HEK293 (cell line): Measurements from ENCODE around the gene MSI2.

Experiments
- CTCF ChIA-PET: fragments of 350-600 bp; formaldehyde crosslinking; extraction: SDS; loops from one replicate; lab custom pipeline; 2021; ENCODE audit warnings: antibody characterized with exemption; lab: Yijun Ruan, JAX
- POLR2A ChIA-PET: fragments of 300-600 bp; formaldehyde crosslinking; extraction: SDS; loops from one replicate; lab custom pipeline; 2020; ENCODE audit warnings: antibody characterized with exemption, inconsistent platforms; lab: Yijun Ruan, JAX
- H3K27ac ChIP-seq: fragments of 200-500 bp; sonication (Bioruptor generic); 2 replicates; pipeline ENCODE4 v1.5.1; 2014; ENCODE audit warnings: low read depth, low read length, control low read depth, inconsistent platforms; ENCODE audit errors: extremely low read depth
- H3K36me3 ChIP-seq, 2 experiments: fragments of 200-500 bp in 1 of 2; sonication (Bioruptor generic) in 1 of 2; 1 replicate in 1 of 2; 2 replicates in 1 of 2; pipeline ENCODE4 v1.5.1; 2014 to 2017; ENCODE audit warnings: inconsistent platforms in 2 of 2, low read length in 2 of 2; ENCODE audit not compliant: control insufficient read depth in 2 of 2, insufficient read depth in 1 of 2
- H3K4me1 ChIP-seq: fragments of 200-500 bp; sonication (Bioruptor generic); 2 replicates; pipeline ENCODE4 v1.5.1; 2014; ENCODE audit warnings: mild to moderate bottlenecking, low read length, inconsistent platforms; ENCODE audit not compliant: control insufficient read depth, insufficient read depth
- H3K4me3 ChIP-seq: 2 replicates; pipeline ENCODE4 v1.5.1; 2011; ENCODE audit warnings: low read depth, mild to moderate bottlenecking, control low read depth, low read length, moderate library complexity
- H3K9me3 ChIP-seq: fragments of 200-500 bp; sonication (Bioruptor generic); 2 replicates; pipeline ENCODE4 v1.5.1; 2014; ENCODE audit warnings: low read depth, low read length, inconsistent platforms; ENCODE audit not compliant: control insufficient read depth, insufficient read depth
- GLIS1 ChIP-seq: fragments of 450-650 bp; formaldehyde crosslinking; IDR thresholded peaks from 2 replicates; pipeline ENCODE4 v1.5.1; 2016; ENCODE audit warnings: missing biosample characterization, missing genetic modification characterization
- YY2 ChIP-seq: fragments of 450-650 bp; formaldehyde crosslinking; IDR thresholded peaks from 2 replicates; pipeline ENCODE4 v1.5.1; 2016; ENCODE audit warnings: missing biosample characterization, missing genetic modification characterization
- ZNF112 ChIP-seq: fragments of 450-650 bp; formaldehyde crosslinking; IDR thresholded peaks from 2 replicates; pipeline ENCODE4 v1.5.0; 2017; ENCODE audit warnings: missing biosample characterization, missing genetic modification characterization
- ZNF138 ChIP-seq: fragments of 450-650 bp; formaldehyde crosslinking; IDR thresholded peaks from 2 replicates; pipeline ENCODE4 v1.5.1; 2016; ENCODE audit warnings: missing biosample characterization, missing genetic modification characterization, borderline replicate concordance
- ZNF266 ChIP-seq: fragments of 450-650 bp; formaldehyde crosslinking; IDR thresholded peaks from 2 replicates; pipeline ENCODE4 v1.5.1; 2016; ENCODE audit warnings: missing biosample characterization, missing genetic modification characterization, low read depth
- ZNF341 ChIP-seq: fragments of 450-650 bp; formaldehyde crosslinking; IDR thresholded peaks from 2 replicates; pipeline ENCODE4; 2016; ENCODE audit warnings: low read depth, missing biosample characterization, missing genetic modification characterization
- ZNF529 ChIP-seq: fragments of 450-650 bp; formaldehyde crosslinking; IDR thresholded peaks from 2 replicates; pipeline ENCODE4 v1.5.1; 2017; ENCODE audit warnings: missing genetic modification characterization, missing biosample characterization; ENCODE audit not compliant: insufficient replicate concordance
- ZNF555 ChIP-seq: fragments of 450-650 bp; formaldehyde crosslinking; conservative IDR thresholded peaks from 2 replicates; pipeline ENCODE4 v1.5.1; 2017; ENCODE audit warnings: missing biosample characterization, mild to moderate bottlenecking, missing genetic modification characterization, inconsistent platforms
- ZNF600 ChIP-seq: fragments of 450-650 bp; formaldehyde crosslinking; IDR thresholded peaks from 2 replicates; pipeline ENCODE4 v1.5.1; 2016; ENCODE audit warnings: missing biosample characterization, missing genetic modification characterization
- ZNF660 ChIP-seq: fragments of 450-650 bp; IDR thresholded peaks from 2 replicates; pipeline ENCODE4 v1.5.1; 2018; ENCODE audit warnings: missing biosample characterization, mild to moderate bottlenecking, missing genetic modification characterization
- TF ChIP-seq, protein P1 (sequence below): fragments of 450-650 bp; formaldehyde crosslinking; IDR thresholded peaks from 2 replicates; pipeline ENCODE4 v1.5.1; 2016; ENCODE audit warnings: missing biosample characterization, missing genetic modification characterization
- TF ChIP-seq, protein P2 (sequence below): fragments of 450-650 bp; formaldehyde crosslinking; IDR thresholded peaks from 2 replicates; pipeline ENCODE4 v1.5.1; 2016; ENCODE audit warnings: missing biosample characterization, missing genetic modification characterization
- TF ChIP-seq, protein P3 (sequence below): fragments of 450-650 bp; formaldehyde crosslinking; conservative IDR thresholded peaks from 2 replicates; pipeline ENCODE4 v1.5.1; 2016; ENCODE audit warnings: low read depth, missing biosample characterization, missing genetic modification characterization
- TF ChIP-seq, protein P4 (sequence below): fragments of 450-650 bp; formaldehyde crosslinking; IDR thresholded peaks from 2 replicates; pipeline ENCODE4 v1.5.1; 2017; ENCODE audit warnings: missing biosample characterization, missing genetic modification characterization
- TF ChIP-seq, protein P5 (sequence below): fragments of 450-650 bp; formaldehyde crosslinking; IDR thresholded peaks from 2 replicates; pipeline ENCODE4 v1.5.1; 2016; ENCODE audit warnings: missing biosample characterization, missing genetic modification characterization

The MSI2 gene

DNA sequence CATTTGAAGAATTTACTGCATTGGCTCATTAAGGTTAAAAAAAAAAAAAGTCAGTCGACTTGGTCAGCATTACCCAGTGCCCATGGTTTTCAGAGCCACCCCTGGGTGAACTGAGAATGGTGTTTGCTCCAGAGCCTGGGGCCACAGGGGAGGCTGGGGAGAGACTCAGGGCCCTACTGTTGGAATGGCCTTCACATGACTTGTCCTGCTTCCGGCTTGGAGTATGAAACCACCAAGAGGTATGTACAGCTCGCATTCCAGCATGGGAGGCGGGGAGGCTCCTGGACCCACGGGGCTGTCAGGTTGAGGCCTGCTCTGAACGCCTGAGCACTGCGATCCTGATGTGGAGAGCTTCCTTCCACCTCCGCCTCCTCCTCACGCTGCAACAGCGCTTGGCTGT, 36.8 kb downstream of the MSI2 start:
- H3K27ac ChIP-seq, result no peak overlapping the region
- TF ChIP-seq, protein P1, sequence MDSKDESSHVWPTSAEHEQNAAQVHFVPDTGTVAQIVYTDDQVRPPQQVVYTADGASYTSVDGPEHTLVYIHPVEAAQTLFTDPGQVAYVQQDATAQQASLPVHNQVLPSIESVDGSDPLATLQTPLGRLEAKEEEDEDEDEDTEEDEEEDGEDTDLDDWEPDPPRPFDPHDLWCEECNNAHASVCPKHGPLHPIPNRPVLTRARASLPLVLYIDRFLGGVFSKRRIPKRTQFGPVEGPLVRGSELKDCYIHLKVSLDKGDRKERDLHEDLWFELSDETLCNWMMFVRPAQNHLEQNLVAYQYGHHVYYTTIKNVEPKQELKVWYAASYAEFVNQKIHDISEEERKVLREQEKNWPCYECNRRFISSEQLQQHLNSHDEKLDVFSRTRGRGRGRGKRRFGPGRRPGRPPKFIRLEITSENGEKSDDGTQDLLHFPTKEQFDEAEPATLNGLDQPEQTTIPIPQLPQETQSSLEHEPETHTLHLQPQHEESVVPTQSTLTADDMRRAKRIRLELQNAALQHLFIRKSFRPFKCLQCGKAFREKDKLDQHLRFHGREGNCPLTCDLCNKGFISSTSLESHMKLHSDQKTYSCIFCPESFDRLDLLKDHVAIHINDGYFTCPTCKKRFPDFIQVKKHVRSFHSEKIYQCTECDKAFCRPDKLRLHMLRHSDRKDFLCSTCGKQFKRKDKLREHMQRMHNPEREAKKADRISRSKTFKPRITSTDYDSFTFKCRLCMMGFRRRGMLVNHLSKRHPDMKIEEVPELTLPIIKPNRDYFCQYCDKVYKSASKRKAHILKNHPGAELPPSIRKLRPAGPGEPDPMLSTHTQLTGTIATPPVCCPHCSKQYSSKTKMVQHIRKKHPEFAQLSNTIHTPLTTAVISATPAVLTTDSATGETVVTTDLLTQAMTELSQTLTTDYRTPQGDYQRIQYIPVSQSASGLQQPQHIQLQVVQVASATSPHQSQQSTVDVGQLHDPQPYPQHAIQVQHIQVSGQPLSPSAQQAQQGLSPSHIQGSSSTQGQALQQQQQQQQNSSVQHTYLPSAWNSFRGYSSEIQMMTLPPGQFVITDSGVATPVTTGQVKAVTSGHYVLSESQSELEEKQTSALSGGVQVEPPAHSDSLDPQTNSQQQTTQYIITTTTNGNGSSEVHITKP (tag by site-specific recombination), result 0 out of 2 replicates have a peak, but pooled peaks have one; percentile 21
- TF ChIP-seq ZNF112 (tag by site-specific recombination), result no peak
- TF ChIP-seq, protein P2, sequence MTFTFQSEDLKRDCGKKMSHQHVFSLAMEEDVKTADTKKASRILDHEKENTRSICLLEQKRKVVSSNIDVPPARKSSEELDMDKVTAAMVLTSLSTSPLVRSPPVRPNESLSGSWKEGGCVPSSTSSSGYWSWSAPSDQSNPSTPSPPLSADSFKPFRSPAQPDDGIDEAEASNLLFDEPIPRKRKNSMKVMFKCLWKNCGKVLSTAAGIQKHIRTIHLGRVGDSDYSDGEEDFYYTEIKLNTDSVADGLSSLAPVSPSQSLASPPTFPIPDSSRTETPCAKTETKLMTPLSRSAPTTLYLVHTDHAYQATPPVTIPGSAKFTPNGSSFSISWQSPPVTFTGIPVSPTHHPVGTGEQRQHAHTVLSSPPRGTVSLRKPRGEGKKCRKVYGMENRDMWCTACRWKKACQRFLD (tag by site-specific recombination), result no peak
- TF ChIP-seq ZNF341, result 0 out of 2 replicates have a peak, but pooled peaks have one; percentile 23
- peak; percentile 22; the same call in 1 of the 2 replicates for TF ChIP-seq ZNF600 (tag by site-specific recombination)
- no peak for TF ChIP-seq YY2
- TF ChIP-seq GLIS1 (tag by site-specific recombination), result peak; percentile 34; the same call in 1 of the 2 replicates
- TF ChIP-seq, all 188 proteins: peak for 4
- Histone ChIP-seq H3K36me3 (peaks cover 6 to 16% of the 10 kb centered on the region in 2 experiments), H3K4me1 (peaks cover 34% of the 10 kb centered on the region), H3K4me3 (no peak overlapping the region), H3K9me3 (no peaks in the 10 kb centered on the region)
- CTCF ChIA-PET, result no interaction called here
- POLR2A ChIA-PET, result interaction anchor here (0.5 to 0.7 kb wide), 2 partner anchors 9 to 220 kb away, joined by 3 to 5 read pairs; no protein-coding TSS in a partner anchor

DNA sequence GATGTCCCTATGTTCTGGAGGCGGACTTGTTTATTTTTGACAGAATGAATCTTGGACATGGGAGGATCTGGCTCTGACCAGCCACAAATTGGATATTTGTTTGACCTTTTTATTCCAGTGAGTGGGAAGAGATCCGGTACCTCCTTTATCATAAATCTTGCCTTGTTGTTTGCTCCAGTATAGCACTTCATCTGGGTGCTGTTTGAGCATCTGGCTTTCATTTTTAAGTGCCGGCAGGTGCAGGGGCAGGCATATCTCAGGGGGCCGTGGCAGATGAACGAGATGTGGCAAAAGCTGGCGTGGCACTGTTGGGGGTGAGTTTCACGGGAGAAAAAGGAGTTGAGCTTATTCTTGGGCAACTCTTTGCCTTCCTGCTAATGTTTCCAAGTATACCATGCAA, 37.8 kb downstream of the MSI2 start:
- Histone ChIP-seq H3K27ac (peak overlapping the region; percentile 50), H3K36me3 (peaks cover 10 to 20% of the 10 kb centered on the region in 2 experiments), H3K4me1 (peaks cover 29% of the 10 kb centered on the region), H3K4me3 (no peak overlapping the region), H3K9me3 (no peaks in the 10 kb centered on the region)
- ChIA-PET POLR2A (no interaction called here), CTCF (interaction anchor here (1.1 kb wide), 1 partner anchor 12 kb away, joined by 3 read pairs; no protein-coding TSS in a partner anchor)
- no peak for TF ChIP-seq ZNF138

DNA sequence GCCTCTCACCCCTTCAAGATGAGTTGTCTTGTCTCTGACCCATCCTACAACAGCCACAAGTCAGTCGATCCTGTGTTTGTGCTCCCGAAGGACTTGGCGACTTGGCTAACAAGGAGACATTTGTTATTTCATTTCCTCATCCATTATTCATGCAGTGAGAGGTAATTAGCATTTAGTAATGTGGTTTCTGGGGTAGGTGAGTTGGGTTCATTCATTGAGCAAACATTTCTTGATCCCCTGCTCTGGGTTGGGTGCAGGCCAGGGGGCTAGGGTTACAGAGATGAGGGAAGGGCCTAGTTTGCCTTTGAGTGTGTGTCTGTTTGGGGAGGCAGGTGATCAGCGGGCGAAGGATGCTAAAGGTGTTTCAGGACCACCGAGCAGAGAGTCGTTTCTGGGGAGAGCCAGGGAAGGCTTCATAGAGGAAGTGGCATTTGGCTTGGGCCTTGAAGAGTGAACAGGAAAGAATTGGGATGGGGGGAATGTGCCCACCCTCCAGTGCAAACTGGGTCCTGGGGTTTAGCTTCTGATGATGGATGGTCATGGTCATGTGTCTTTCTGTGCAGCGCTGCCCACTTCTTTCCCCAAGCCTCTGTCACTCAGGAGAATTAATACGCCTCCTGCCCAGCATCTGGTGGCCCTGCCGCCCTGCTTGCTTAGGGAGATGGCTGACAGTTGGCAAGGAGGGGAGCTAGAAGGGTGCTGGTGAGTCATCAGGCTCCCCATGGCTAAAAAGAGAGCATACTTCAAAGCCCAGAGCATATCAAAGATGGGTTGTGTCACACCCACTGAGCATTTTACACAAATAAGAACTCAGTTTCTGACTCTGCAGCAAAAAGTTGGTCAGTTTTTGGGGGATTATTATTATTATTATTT, 38.5 kb downstream of the MSI2 start:
- Histone ChIP-seq H3K36me3 (peaks cover 12 to 20% of the 10 kb centered on the region in 2 experiments), H3K9me3 (no peaks in the 10 kb centered on the region), H3K4me3 (no peak overlapping the region), H3K4me1 (peaks cover 27% of the 10 kb centered on the region), H3K27ac (peak overlapping the region; percentile 50)
- CTCF ChIA-PET, result interaction anchor here (1.1 to 1.4 kb wide), 2 partner anchors 12 to 52 kb away, joined by 3 to 5 read pairs; no protein-coding TSS in a partner anchor
- POLR2A ChIA-PET, result interaction anchor here (0.6 kb wide), 1 partner anchor 732 kb away, joined by 3 read pairs; no protein-coding TSS in a partner anchor
- TF ChIP-seq ZNF600 (tag by site-specific recombination) (peak; percentile 80), ZNF266 (tag by site-specific recombination) (no peak), ZNF660 (tag by site-specific recombination) (no peak), ZNF529 (no peak), ZNF555 (tag by site-specific recombination) (no peak)
- TF ChIP-seq, protein P3, sequence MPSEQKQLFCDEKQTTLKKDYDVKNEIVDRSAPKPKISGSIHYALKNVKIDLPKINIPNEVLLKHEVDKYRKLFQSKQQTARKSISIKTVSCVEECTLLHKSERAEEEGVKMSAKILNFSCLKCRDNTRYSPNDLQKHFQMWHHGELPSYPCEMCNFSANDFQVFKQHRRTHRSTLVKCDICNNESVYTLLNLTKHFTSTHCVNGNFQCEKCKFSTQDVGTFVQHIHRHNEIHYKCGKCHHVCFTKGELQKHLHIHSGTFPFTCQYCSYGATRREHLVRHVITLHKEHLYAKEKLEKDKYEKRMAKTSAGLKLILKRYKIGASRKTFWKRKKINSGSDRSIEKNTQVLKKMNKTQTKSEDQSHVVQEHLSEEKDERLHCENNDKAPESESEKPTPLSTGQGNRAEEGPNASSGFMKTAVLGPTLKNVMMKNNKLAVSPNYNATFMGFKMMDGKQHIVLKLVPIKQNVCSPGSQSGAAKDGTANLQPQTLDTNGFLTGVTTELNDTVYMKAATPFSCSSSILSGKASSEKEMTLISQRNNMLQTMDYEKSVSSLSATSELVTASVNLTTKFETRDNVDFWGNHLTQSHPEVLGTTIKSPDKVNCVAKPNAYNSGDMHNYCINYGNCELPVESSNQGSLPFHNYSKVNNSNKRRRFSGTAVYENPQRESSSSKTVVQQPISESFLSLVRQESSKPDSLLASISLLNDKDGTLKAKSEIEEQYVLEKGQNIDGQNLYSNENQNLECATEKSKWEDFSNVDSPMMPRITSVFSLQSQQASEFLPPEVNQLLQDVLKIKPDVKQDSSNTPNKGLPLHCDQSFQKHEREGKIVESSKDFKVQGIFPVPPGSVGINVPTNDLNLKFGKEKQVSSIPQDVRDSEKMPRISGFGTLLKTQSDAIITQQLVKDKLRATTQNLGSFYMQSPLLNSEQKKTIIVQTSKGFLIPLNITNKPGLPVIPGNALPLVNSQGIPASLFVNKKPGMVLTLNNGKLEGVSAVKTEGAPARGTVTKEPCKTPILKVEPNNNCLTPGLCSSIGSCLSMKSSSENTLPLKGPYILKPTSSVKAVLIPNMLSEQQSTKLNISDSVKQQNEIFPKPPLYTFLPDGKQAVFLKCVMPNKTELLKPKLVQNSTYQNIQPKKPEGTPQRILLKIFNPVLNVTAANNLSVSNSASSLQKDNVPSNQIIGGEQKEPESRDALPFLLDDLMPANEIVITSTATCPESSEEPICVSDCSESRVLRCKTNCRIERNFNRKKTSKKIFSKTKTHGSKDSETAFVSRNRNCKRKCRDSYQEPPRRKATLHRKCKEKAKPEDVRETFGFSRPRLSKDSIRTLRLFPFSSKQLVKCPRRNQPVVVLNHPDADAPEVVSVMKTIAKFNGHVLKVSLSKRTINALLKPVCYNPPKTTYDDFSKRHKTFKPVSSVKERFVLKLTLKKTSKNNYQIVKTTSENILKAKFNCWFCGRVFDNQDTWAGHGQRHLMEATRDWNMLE, result 0 out of 2 replicates have a peak, but pooled peaks have one; percentile 22
- TF ChIP-seq, protein P4, sequence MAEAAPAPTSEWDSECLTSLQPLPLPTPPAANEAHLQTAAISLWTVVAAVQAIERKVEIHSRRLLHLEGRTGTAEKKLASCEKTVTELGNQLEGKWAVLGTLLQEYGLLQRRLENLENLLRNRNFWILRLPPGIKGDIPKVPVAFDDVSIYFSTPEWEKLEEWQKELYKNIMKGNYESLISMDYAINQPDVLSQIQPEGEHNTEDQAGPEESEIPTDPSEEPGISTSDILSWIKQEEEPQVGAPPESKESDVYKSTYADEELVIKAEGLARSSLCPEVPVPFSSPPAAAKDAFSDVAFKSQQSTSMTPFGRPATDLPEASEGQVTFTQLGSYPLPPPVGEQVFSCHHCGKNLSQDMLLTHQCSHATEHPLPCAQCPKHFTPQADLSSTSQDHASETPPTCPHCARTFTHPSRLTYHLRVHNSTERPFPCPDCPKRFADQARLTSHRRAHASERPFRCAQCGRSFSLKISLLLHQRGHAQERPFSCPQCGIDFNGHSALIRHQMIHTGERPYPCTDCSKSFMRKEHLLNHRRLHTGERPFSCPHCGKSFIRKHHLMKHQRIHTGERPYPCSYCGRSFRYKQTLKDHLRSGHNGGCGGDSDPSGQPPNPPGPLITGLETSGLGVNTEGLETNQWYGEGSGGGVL, result no peak
- TF ChIP-seq, protein P5, sequence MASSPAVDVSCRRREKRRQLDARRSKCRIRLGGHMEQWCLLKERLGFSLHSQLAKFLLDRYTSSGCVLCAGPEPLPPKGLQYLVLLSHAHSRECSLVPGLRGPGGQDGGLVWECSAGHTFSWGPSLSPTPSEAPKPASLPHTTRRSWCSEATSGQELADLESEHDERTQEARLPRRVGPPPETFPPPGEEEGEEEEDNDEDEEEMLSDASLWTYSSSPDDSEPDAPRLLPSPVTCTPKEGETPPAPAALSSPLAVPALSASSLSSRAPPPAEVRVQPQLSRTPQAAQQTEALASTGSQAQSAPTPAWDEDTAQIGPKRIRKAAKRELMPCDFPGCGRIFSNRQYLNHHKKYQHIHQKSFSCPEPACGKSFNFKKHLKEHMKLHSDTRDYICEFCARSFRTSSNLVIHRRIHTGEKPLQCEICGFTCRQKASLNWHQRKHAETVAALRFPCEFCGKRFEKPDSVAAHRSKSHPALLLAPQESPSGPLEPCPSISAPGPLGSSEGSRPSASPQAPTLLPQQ, result no peak
